ENCODE data around the gene CTCF.

Gene CTCF

GRCh38 chr16:67534431-67534830 lies 27.9 kb upstream of the CTCF start:
- no peak for DNase-seq

- DNase-seq = no peak
Measured at GRCh38 chr16:67535201-67535600, 27.1 kb upstream of the CTCF start.

GRCh38 chr16:67537270-67537635 lies 25.1 kb upstream of the CTCF start:
- peak in 1 of 2 donors; percentile 48 for DNase-seq

DNA sequence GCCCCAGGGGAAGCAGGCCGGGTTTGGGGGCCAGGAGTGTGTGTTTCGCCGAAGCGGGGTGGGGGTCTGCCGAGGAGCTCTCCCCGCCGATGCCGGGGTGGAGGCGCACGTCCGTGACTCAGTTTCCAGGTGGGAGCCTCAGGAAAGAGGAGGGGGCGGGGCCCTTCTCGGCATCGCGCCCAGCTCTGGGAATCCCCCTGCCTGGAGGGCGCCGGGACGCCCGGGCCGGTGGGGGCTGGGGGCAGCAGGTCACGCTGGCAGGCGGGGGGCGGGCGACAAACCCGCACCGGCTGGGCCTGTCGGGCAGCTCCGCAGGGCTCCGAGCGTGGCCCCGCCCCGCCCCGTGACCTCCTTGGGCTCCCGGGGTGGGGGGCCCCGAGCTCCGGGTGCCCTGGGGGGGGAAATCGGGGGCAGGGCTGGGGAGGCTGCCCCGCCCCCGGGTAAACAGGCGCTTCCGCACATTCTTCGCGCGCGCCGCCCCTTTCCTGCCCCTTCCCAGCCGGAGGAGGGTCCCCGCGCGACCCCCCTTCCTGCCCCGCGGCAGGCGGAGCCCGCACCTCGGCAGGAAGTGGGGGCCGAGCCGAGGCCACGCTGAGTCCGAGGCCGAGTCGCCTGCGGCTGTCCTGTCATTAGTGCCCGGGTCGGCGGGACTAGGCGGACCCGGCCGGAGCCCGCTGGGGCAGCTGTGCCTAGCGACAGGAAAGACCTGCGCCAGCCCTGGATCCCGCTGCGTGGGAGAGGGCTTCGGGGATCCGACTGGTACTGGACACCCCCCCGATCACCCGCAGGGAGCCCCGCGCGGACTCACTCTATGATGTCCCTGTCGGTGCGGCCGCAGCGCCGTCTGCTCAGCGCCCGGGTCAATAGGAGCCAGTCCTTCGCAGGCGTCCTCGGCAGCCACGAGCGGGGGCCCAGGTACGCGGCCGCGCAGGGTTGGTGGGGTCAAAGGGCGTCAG lies 24.4 kb upstream of the CTCF start:
- peak in 1 of 2 donors; percentile 40 for DNase-seq

DNA sequence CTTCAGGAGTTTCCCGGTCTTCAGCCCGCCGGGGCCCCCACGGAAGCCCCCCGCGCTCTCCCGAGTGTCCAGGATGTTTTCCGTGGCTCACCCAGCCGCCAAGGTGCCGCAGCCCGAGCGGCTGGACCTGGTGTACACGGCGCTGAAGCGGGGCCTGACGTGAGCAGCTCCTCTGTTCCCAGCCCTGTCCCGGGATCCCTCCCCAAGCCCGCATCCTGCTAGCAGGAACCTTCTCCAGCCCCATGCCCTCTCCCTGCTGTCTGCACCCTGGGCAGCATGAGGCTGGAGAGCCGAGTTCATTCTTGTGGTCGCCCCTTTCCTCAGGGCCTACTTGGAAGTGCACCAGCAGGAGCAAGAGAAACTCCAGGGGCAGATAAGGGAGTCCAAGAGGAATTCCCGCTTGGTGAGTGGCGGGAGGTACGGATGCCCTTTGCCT lies 23.6 kb upstream of the CTCF start:
- no peak for DNase-seq

DNA sequence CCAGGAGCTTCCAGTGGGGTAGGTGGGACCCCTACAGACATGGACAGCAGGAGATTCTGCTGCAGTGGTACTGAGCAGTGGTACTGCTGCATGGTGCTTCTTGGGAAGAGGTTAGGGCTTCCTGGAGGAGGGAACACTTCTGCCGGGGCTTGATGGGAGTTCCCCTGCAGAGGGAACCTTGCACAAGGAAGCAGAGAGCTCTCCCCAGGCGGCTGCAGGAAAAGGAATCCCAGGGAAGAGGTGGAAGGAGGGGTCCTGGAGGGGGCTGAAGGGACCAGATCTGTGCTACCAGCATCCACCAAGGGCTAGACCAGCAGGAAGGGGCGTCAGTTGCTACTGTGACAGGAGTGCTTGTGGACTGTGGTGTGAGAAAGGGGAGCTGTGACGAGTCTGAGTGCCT lies 23.1 kb upstream of the CTCF start:
- DNase-seq = no peak

DNA sequence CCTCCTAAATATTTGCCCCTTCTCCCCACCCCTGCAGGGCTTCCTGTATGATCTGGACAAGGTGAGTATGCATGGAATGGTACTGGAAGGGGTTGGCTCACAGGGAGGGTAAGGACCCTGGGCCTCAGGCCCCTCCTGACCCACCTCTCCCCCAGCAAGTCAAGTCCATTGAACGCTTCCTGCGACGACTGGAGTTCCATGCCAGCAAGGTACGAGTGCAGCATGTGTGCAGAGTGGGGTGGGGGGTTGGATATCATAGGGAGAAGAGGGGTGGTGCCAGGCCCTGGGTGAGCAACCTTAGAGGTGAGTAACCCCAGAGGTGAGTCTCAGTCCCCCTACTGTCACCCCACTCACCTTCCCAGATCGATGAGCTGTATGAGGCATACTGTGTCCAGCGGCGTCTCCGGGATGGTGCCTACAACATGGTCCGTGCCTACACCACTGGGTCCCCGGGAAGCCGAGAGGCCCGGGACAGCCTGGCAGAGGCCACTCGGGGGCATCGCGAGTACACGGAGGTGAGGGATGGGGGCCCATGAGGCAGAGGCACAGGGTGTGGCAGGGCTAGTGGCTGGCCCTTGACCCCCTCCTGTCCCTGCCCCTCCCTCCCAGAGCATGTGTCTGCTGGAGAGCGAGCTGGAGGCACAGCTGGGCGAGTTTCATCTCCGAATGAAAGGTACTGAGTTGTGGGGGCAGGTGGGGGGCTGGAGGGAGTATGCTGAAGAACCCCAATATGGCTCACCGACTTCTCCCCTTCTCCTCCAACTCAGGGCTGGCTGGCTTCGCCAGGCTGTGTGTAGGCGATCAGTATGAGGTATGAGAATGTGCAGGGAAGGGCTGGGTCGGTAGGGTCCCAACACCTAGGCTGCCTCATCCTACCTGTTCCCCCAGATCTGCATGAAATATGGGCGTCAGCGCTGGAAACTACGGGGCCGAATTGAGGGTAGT lies 22.4 kb upstream of the CTCF start:
- no peak for DNase-seq

- no peak for DNase-seq
Measured at GRCh38 chr16:67540756-67541155, 21.6 kb upstream of the CTCF start.

DNA sequence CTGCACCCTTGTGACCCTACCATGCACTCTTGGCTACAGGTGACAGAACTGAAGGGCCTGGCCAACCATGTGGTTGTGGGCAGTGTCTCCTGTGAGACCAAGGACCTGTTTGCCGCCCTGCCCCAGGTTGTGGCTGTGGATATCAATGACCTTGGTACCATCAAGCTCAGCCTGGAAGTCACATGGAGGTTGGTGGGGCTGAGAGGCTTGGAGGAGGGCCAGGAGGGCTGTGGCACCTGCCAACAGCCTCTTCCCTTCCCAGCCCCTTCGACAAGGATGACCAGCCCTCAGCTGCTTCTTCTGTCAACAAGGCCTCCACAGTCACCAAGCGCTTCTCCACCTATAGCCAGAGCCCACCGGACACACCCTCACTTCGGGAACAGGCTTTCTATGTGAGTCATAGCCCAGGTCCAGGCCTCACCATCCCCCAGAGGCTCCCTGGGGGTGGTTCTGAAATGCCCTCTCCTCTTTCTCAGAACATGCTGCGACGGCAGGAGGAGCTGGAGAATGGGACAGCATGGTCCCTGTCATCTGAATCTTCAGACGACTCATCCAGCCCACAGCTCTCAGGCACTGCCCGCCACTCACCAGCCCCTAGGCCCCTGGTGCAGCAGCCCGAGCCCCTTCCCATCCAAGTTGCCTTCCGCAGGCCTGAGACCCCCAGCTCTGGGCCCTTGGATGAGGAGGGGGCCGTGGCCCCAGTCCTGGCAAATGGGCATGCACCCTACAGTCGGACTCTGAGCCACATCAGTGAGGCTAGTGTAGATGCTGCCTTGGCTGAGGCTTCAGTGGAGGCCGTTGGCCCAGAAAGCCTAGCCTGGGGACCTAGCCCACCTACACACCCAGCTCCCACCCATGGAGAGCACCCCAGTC lies 20.7 kb upstream of the CTCF start:
- no peak for DNase-seq

DNA sequence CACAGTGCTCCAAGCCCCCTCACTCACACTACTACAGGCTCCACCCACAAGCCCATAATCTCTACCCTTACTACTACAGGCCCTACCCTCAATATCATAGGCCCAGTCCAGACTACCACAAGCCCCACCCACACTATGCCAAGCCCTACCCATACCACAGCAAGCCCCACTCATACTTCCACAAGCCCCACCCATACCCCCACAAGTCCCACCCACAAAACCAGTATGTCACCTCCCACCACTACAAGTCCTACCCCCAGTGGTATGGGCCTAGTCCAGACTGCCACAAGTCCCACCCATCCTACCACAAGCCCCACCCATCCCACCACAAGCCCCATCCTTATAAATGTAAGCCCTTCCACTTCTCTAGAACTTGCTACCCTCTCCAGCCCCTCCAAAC lies 19.9 kb upstream of the CTCF start:
- DNase-seq = peak; percentile 36 to 56

GRCh38 chr16:67543036-67543435 lies 19.3 kb upstream of the CTCF start:
- no peak for DNase-seq

GRCh38 chr16:67543582-67543981 lies 18.7 kb upstream of the CTCF start:
- DNase-seq = no peak

DNA sequence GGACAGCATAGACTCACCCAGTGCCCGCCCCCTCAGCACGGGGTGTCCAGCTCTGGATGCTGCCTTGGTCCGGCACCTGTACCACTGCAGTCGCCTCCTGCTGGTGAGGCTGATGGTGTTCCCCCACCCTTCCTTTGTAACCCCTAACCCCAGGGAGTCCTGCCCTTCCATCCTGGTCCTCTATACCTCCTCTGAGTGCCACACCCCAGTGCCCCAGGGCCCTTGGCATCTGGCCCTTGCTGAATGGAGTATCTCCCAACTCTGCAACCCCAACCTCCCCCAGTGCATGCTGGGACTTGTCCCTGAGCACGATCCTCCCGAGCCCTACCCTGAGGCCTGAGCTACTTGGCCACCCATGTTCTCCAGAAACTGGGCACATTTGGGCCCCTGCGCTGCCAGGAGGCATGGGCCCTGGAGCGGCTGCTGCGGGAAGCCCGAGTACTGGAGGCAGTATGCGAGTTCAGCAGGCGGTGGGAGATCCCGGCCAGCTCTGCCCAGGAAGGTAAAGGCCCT lies 17.9 kb upstream of the CTCF start:
- DNase-seq = no peak

GRCh38 chr16:67544844-67545664 lies 17.3 kb upstream of the CTCF start:
- peak in 1 of 2 donors; percentile 60 for DNase-seq

- no peak for DNase-seq
Measured at GRCh38 chr16:67545665-67546024, 16.7 kb upstream of the CTCF start.

GRCh38 chr16:67546091-67546501 lies 16.2 kb upstream of the CTCF start:
- DNase-seq = no peak

- DNase-seq = peak; percentile 66 to 71
Measured at GRCh38 chr16:67546761-67547422, 15.4 kb upstream of the CTCF start.

DNA sequence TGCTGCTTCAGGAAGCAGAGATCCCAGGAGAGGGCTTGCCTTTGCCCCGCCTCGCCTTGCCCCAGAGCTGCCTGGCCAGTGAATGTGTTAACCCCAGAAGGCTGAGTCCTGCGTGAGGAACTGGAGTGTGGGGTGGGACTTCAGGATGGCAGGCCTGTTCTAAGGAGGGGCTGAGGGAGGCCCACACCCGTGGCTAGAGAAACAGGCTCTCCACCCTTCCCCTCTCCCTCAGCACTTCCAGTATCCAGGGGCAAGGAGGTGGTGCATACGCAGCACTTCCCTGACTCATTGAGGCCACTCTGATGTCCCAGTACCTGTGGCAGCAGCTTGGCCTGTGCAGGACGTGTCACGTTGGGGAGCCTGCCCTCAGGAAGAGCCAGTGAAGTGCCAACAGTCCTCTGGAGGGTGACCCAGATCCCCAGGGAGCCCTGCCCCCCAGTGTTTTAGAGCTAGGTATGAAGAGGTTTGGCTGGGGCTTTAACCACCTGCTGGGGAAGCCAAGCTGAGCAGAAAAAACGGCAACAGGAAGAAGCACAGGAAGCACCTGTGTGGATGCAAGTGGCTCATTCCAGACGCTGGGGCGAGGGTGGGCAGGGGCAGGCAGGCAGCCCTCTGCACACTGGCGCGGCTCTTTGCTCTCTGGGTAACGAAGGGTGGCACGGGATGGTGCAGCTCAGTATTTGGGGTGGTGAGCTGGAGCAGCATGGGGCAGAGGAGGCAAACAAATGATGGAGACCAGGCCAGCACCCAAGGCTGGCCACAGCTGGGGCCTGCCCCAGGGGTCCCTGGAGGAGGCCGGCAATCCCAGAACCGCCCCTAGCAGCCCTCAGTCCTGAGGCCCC lies 14.7 kb upstream of the CTCF start:
- no peak for DNase-seq

GRCh38 chr16:67548265-67549126 lies 13.8 kb upstream of the CTCF start:
- peak in 1 of 2 donors; percentile 30 for DNase-seq

Measured in inflammatory macrophage (primary cell).